HCT116 (cell line): Measurements from ENCODE around the gene DHRS2. TPM values are rescaled to one million over a fixed set of nuclear protein-coding genes. Genes with fewer than 3 reads are reported as not detected.

Source experiments
- ATAC-seq: fragments of 200-7000 bp; cut with Tn5 transposase; 2 replicates; pipeline ENCODE4 v1.9.1; 2020; ENCODE audit warnings: mild to moderate bottlenecking, moderate library complexity
- BruUV-seq: library from RNA; stranded (reverse); fragments of 400-500 nt; replicated peaks from 2 replicates; lab custom pipeline; 2021; lab: Mats Ljungman, UMichigan
- CTCF ChIA-PET: fragments of 300-600 bp; sonication (Branson Sonifier 250); formaldehyde crosslinking; loops from one replicate; lab custom pipeline; 2021; ENCODE audit warnings: antibody characterized with exemption; lab: Charles Lee
- POLR2A ChIA-PET: fragments of 300-600, 350-600 bp; sonication (Branson Sonifier 250); formaldehyde crosslinking; loops from one replicate; lab custom pipeline; 2021; ENCODE audit warnings: antibody characterized with exemption; lab: Charles Lee
- RAD21 ChIA-PET, 2 experiments: fragments of 300-600 bp; sonication (Branson Sonifier 250); formaldehyde crosslinking; loops; one replicate each; lab custom pipeline; 2023; ENCODE audit warnings: low total read pairs in 2 of 2; ENCODE audit not compliant: uncharacterized antibody in 2 of 2, unreplicated experiment in 2 of 2, low non-redundant PET in 1 of 2; lab: Charles Lee
- DNase-seq: peaks from one replicate; pipeline ENCODE4 v3.0.0-alpha.2; 2010; ENCODE audit warnings: low read depth, low spot score
- H2AFZ ChIP-seq: fragments of 200-600 bp; shearing (Covaris generic), sonication (generic); 2 replicates; pipeline ENCODE4 v1.6.1; 2017; ENCODE audit warnings: low read depth, mixed run types, mixed read lengths, antibody characterized with exemption, low read length; ENCODE audit not compliant: poor library complexity, severe bottlenecking
- H3K27ac ChIP-seq: 2 replicates; pipeline ENCODE4 v1.5.1; 2012; ENCODE audit warnings: low read depth, low read length
- H3K27me3 ChIP-seq: fragments of 200-600 bp; sonication (generic); 2 replicates; pipeline ENCODE4 v1.6.1; 2016; ENCODE audit warnings: mixed run types, low read length, mixed read lengths; ENCODE audit not compliant: insufficient read depth
- H3K36me3 ChIP-seq, 2 experiments: fragments of 200-500 bp in 1 of 2; fragments of 200-600 bp in 1 of 2; sonication (Bioruptor generic) in 1 of 2; sonication (generic) in 1 of 2; 2 replicates each; pipeline versions ENCODE4 v1.5.1 to v1.6.1; 2014 to 2016; ENCODE audit warnings: low read length in 2 of 2, inconsistent platforms in 1 of 2, mixed read lengths in 1 of 2, mixed run types in 1 of 2; ENCODE audit not compliant: insufficient read depth in 2 of 2, control insufficient read depth in 1 of 2
- H3K4me1 ChIP-seq, 2 experiments: fragments of 200-600 bp in 1 of 2; sonication (generic) in 1 of 2; 2 replicates each; pipeline versions ENCODE4 v1.5.1 to v1.6.1; 2012 to 2017; ENCODE audit warnings: low read length in 2 of 2, inconsistent platforms in 1 of 2, mild to moderate bottlenecking in 1 of 2, mixed read lengths in 1 of 2, mixed run types in 1 of 2, moderate library complexity in 1 of 2; ENCODE audit not compliant: insufficient read depth in 2 of 2, control insufficient read depth in 1 of 2
- H3K4me2 ChIP-seq: fragments of 200-600 bp; sonication (generic); 2 replicates; pipeline ENCODE4 v1.6.1; 2017; ENCODE audit warnings: mixed run types, low read length, mixed read lengths
- H3K4me3 ChIP-seq, 2 experiments: fragments of 200-600 bp in 1 of 2; sonication (generic) in 1 of 2; replicated peaks in 1 of 2; 2 replicates each; pipeline ENCODE4 v1.5.1; 2011 to 2016; ENCODE audit warnings: low read length in 2 of 2, control low read depth in 1 of 2, low read depth in 1 of 2, mild to moderate bottlenecking in 1 of 2, mixed read lengths in 1 of 2, mixed run types in 1 of 2
- H3K79me2 ChIP-seq: fragments of 200-600 bp; sonication (generic); 2 replicates; pipeline ENCODE4 v1.6.1; 2017; ENCODE audit warnings: mild to moderate bottlenecking, mixed run types, low read length, moderate library complexity, mixed read lengths; ENCODE audit not compliant: insufficient read depth
- H3K9ac ChIP-seq: fragments of 200-600 bp; sonication (generic); 2 replicates; pipeline ENCODE4 v1.6.1; 2016; ENCODE audit warnings: low read length, mixed read lengths
- H3K9me2 ChIP-seq: fragments of 200-600 bp; sonication (generic), shearing (Covaris generic); 2 replicates; pipeline ENCODE4 v1.6.1; 2017; ENCODE audit warnings: mixed run types, mild to moderate bottlenecking, moderate library complexity; ENCODE audit not compliant: insufficient read depth
- H3K9me3 ChIP-seq, 2 experiments: fragments of 200-500 bp in 1 of 2; fragments of 200-600 bp in 1 of 2; sonication (Bioruptor generic) in 1 of 2; sonication (generic) in 1 of 2; 2 replicates each; pipeline ENCODE4 v1.6.1; 2014 to 2017; ENCODE audit warnings: low read length in 2 of 2, mixed read lengths in 2 of 2, inconsistent platforms in 1 of 2, low read depth in 1 of 2, mild to moderate bottlenecking in 1 of 2, mixed run types in 1 of 2, moderate library complexity in 1 of 2; ENCODE audit not compliant: control insufficient read depth in 1 of 2, insufficient read depth in 1 of 2
- H4K20me1 ChIP-seq: fragments of 200-600 bp; sonication (generic), shearing (Covaris generic); 2 replicates; pipeline ENCODE4 v1.6.1; 2017; ENCODE audit warnings: mixed run types, mild to moderate bottlenecking, moderate library complexity; ENCODE audit not compliant: insufficient read depth
- CBX3 ChIP-seq: IDR thresholded peaks from 2 replicates; pipeline ENCODE4 v1.6.1; 2012; ENCODE audit warnings: low read depth
- CEBPB ChIP-seq: IDR thresholded peaks from 2 replicates; pipeline ENCODE4 v1.6.1; 2012; ENCODE audit warnings: low read depth
- CTCF ChIP-seq, 3 experiments: fragments of 200-600 bp in 1 of 3; sonication (generic) in 1 of 3; IDR thresholded peaks in 2 of 3; conservative IDR thresholded peaks in 1 of 3; 2 replicates each; pipeline ENCODE4 v1.5.1; 2012 to 2017; ENCODE audit warnings: low read depth in 2 of 3, low read length in 2 of 3, antibody characterized with exemption in 1 of 3, borderline replicate concordance in 1 of 3, control low read depth in 1 of 3, mild to moderate bottlenecking in 1 of 3, mixed read lengths in 1 of 3, mixed run types in 1 of 3, moderate library complexity in 1 of 3; ENCODE audit not compliant: insufficient read depth in 1 of 3
- ELF1 ChIP-seq: IDR thresholded peaks from 2 replicates; pipeline ENCODE4 v1.6.1; 2012; ENCODE audit warnings: low read depth, borderline replicate concordance
- FOSL1 ChIP-seq: IDR thresholded peaks from 2 replicates; pipeline ENCODE4 v1.6.1; 2012; ENCODE audit warnings: low read depth
- MAX ChIP-seq: IDR thresholded peaks from 2 replicates; pipeline ENCODE4 v1.6.1; 2012
- RAD21 ChIP-seq: IDR thresholded peaks from 2 replicates; pipeline ENCODE4 v1.6.1; 2012; ENCODE audit warnings: low read depth, mild to moderate bottlenecking
- SIN3A ChIP-seq: IDR thresholded peaks from 2 replicates; pipeline ENCODE4 v1.6.1; 2012; ENCODE audit warnings: low read depth
- SP1 ChIP-seq: IDR thresholded peaks from 2 replicates; pipeline ENCODE4 v1.6.1; 2012; ENCODE audit warnings: low read depth
- YY1 ChIP-seq: IDR thresholded peaks from 2 replicates; pipeline ENCODE4 v1.6.1; 2011; ENCODE audit warnings: low read length, low read depth, moderate library complexity, mild to moderate bottlenecking; ENCODE audit not compliant: insufficient replicate concordance; ENCODE audit errors: extremely low read depth
- ZNF274 ChIP-seq: fragments of 200-500 bp; sonication (Bioruptor generic); IDR thresholded peaks from 2 replicates; pipeline ENCODE4 v1.6.1; 2014; ENCODE audit warnings: mild to moderate bottlenecking, low read depth, low read length, inconsistent platforms
- intact Hi-C: fragments of 100-400 bp; cut with micrococcal nuclease; formaldehyde crosslinking; loops from 2 replicates; pipeline ENCODE4 v1.10.0; 2022
- total RNA-seq: library from RNA; stranded (reverse); gene quantifications from one replicate; pipeline ENCODE4 v1.2.1, GENCODE V29; 2021; ENCODE audit not compliant: unreplicated experiment
- TF ChIP-seq, protein P1 (sequence below): IDR thresholded peaks from 2 replicates; pipeline ENCODE4 v1.6.1; 2012

The DHRS2 gene
- total RNA-seq, 1 experiment from 2014 or later = 10.0 TPM

DNA sequence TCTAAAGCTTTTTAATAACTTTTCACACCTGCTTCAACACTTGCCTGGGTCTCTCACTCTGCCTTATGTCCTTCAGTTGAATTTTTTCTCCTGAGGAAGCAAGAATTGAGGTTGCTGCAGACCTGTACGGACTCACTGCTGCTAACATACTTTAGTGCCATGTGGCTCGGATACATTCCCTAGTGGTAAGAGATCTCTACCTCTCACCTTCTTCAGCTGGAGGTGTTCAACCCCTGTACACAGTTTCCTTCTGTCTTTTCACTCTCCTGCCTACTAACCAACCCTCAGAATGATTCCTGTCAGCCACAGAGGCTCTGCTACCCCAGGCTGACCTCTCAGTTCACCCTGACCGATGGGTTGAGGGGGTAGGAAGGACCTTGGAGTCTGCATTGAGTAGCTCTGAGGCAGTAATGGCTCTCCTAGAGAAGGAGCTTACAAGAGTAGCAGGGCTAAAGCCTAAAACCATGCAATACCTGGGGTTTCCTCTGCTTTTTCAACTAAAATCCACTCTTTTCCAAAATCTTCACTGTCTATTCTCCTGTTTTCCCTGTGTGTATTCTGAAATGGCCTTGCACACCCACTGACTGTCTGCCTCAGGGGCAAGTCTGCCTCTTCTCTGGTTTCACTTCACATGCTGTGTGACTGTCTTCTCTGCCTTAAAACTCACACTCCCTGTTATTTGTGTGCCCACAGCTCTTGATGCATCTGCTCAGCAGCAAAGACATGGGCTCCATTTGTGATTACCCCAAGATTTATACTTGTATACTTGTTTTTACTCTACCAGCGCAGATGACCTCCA lies 14.0 kb upstream of the DHRS2 start:
- no TSS peak for BruUV-seq
- no peak overlapping the region for H2AFZ ChIP-seq

More for the DNA sequence above, 14.0 kb upstream of the DHRS2 start:
- no peak for ATAC-seq
- intact Hi-C loops = no loop called here
- Histone ChIP-seq H3K4me3 (no peak overlapping the region), H3K9me2 (no peaks in the 10 kb centered on the region), H3K4me1 (no peaks in the 10 kb centered on the region), H3K27ac (no peak overlapping the region), H3K9me3 (peaks cover 12 to 21% of the 10 kb centered on the region in 2 experiments; a peak in 3 of 4 replicates), H3K79me2 (no peaks in the 10 kb centered on the region), H3K36me3 (no peaks in the 10 kb centered on the region), H4K20me1 (no peaks in the 10 kb centered on the region), H3K9ac (no peak overlapping the region), H3K4me2 (no peak overlapping the region), H3K27me3 (no peaks in the 10 kb centered on the region)
- DNase-seq = no peak
- CTCF ChIA-PET = interaction anchor here (2.3 kb wide), 1 partner anchor 10 kb away, joined by 10 read pairs; no protein-coding TSS in a partner anchor
- POLR2A ChIA-PET = no interaction called here
- RAD21 ChIA-PET = no interaction called here
- TF ChIP-seq SP1 (no peak), FOSL1 (no peak), ELF1 (no peak), CTCF (IDR thresholded peaks at IDR 0.05 in 2 of 3, conservative IDR thresholded peaks at IDR 0.05 in 1 of 3; ENCODE audit: borderline replicate concordance in 1 of 3, insufficient read depth in 1 of 3, low read depth in 2 of 3, low read length in 2 of 3) (no peak), RAD21 (no peak), SIN3A (no peak), ZNF274 (no peak), YY1 (no peak), MAX (no peak), CBX3 (no peak), CEBPB (no peak)
- TF ChIP-seq, protein P1, sequence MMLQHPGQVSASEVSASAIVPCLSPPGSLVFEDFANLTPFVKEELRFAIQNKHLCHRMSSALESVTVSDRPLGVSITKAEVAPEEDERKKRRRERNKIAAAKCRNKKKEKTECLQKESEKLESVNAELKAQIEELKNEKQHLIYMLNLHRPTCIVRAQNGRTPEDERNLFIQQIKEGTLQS = no peak
